Measurements from ENCODE around the gene ZNRF1. TPM values are rescaled to one million over a fixed set of nuclear protein-coding genes. Genes with fewer than 3 reads are reported as not detected.
"Not testable (repeated sequence)": the region's sequence is repeated elsewhere in the genome, so short reads cannot be mapped to it uniquely, and the experiment has no call there.

ZNRF1 gene
- total RNA-seq, 3 donors from 2014 or later: 29.9 to 42.7 (median 39.3) TPM

DNA sequence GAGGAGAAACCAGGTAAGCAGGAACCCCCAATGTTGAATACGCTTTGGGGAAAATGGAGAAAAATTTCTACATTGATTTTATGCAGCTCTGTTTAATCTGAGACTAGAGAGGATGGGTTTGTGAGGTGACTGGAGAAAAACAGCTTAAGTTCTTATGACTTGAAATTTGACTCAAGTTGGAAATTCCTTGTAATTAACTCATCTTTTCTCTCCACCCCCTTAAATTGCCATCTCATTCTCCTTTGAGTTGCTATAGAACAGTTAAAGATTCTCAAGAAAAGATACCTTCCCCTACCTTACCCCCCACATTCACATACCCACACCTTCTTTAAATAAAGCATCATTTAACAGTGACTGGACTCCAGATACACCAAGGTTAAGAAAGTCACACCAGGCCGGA lies 24.2 kb downstream of the ZNRF1 start:
- Histone ChIP-seq H3K36me3 (ENCODE audit: low read depth) (no peaks in the 10 kb centered on the region), H3K4me1 (ENCODE audit: low read depth) (no peaks in the 10 kb centered on the region), H3K4me3 (no peak overlapping the region), H3K9me3 (peaks cover 12% of the 10 kb centered on the region)
- DNase-seq: no peak
- ATAC-seq: no peak
- intact Hi-C loops (cut with DNase I, micrococcal nuclease): no loop called here
- TF ChIP-seq, protein P1, sequence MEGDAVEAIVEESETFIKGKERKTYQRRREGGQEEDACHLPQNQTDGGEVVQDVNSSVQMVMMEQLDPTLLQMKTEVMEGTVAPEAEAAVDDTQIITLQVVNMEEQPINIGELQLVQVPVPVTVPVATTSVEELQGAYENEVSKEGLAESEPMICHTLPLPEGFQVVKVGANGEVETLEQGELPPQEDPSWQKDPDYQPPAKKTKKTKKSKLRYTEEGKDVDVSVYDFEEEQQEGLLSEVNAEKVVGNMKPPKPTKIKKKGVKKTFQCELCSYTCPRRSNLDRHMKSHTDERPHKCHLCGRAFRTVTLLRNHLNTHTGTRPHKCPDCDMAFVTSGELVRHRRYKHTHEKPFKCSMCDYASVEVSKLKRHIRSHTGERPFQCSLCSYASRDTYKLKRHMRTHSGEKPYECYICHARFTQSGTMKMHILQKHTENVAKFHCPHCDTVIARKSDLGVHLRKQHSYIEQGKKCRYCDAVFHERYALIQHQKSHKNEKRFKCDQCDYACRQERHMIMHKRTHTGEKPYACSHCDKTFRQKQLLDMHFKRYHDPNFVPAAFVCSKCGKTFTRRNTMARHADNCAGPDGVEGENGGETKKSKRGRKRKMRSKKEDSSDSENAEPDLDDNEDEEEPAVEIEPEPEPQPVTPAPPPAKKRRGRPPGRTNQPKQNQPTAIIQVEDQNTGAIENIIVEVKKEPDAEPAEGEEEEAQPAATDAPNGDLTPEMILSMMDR (IDR thresholded peaks at IDR 0.05): no peak

DNA sequence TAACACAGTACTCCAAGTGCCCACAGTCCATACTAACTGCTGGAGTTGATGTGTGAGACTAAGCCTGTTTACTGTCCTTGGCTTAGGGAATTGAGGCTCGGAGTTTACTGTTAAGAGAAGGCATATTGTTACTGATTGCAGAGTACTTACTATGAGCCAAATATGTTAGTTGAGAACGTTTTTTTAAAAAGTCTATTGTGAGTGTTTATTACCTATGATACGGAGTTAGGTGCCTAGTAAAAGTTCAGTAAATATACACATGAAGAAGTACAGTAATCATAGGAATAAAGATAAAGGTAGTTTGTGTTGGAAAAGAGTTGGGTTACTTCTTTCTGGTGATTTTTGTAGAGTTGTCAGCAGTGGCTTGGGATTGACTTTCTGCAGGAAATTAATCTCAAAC lies 25.4 kb downstream of the ZNRF1 start:
- Histone ChIP-seq H3K36me3 (ENCODE audit: low read depth) (no peaks in the 10 kb centered on the region), H3K4me3 (no peak overlapping the region), H3K4me1 (ENCODE audit: low read depth) (no peaks in the 10 kb centered on the region), H3K9me3 (peaks cover 12% of the 10 kb centered on the region)
- intact Hi-C loops (cut with DNase I, micrococcal nuclease): no loop called here
- peak; percentile 66 for ATAC-seq
- TF ChIP-seq, protein P1 (IDR thresholded peaks at IDR 0.05): no peak
- DNase-seq: no peak

DNA sequence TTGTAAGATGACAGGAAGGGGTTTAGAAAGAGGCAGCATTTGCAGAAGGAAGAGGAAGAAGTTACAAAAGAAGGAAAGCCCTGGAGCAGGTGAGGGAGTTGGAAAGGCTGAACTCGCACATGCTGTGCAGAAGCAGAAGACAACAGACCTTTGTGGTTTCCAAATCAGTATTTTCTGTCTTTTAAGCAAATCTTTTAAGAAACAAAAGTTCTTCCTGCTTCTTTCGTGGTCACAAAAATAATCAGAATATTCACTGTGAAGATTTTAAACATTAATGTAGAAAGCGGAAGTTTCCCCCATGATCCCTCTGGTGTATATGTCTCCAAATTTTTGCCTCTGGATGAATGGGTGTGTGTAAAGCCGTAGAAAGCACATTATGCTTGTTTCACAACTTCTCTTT lies 25.8 kb downstream of the ZNRF1 start:
- H3K4me1 ChIP-seq (ENCODE audit: low read depth): no peaks in the 10 kb centered on the region
- no peaks in the 10 kb centered on the region for H3K36me3 ChIP-seq (ENCODE audit: low read depth)
- H3K4me3 ChIP-seq: no peak overlapping the region
- no peak for DNase-seq
- intact Hi-C loops (cut with DNase I, micrococcal nuclease): no loop called here
- peaks cover 12% of the 10 kb centered on the region for H3K9me3 ChIP-seq
- peak; percentile 49 for ATAC-seq
- TF ChIP-seq, protein P1 (IDR thresholded peaks at IDR 0.05): no peak

DNA sequence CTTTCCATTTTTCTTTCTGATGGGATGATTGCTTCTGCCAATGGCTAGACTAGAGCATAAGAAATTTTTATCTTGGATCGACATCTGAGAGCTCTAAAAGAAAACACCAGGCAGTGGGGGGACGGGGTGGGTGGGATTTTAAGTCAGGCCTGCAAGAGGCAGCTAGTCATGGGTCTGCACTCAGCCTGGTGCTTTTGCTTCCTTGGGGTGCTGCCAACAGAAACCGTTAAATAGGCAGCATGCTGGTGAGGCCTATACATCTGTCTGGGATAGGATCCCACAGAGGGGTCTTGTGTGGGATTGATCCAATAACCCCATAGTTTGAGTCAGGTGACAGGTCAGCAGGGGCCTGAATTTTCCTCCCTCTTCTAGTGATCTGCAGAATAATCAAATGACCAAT lies 26.9 kb downstream of the ZNRF1 start:
- ATAC-seq: no peak
- TF ChIP-seq, protein P1 (IDR thresholded peaks at IDR 0.05): no peak
- no peaks in the 10 kb centered on the region for H3K4me1 ChIP-seq (ENCODE audit: low read depth)
- peaks cover 10% of the 10 kb centered on the region for H3K9me3 ChIP-seq
- DNase-seq: no peak
- intact Hi-C loops (cut with DNase I, micrococcal nuclease): no loop called here
- H3K4me3 ChIP-seq: no peak overlapping the region
- H3K36me3 ChIP-seq (ENCODE audit: low read depth): no peaks in the 10 kb centered on the region

DNA sequence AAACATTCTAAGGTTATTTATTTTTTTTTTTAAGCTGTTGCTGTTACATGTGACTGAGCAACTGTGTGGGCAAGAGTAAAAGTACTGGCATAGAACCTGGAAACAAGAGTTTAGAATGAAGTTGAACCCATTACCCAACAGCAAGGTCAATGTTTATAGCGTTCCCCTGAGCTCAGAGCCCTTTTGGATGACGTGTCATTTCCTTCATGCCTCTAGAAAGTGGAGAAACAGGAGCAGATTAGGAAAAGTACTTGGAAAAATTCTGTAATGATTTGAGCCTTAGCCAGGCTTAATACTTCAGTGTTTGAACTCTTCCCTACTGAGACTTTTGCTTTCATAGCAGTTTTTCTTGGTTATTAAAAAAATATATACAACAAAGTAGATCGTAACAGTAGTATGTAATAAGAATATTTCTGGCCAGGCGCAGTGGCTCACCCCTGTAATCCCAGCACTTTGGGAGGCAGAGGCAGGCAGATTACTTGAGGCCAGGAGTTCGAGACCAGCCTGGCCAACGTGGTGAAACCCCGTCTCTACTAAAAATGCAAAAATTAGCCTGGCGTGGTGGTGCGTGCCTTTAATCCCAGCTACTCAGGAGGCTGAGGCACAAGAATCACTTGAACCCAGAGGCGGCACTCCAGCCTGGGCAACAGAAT lies 27.5 kb downstream of the ZNRF1 start:
- H3K4me3 ChIP-seq: not testable (repeated sequence)

DNA sequence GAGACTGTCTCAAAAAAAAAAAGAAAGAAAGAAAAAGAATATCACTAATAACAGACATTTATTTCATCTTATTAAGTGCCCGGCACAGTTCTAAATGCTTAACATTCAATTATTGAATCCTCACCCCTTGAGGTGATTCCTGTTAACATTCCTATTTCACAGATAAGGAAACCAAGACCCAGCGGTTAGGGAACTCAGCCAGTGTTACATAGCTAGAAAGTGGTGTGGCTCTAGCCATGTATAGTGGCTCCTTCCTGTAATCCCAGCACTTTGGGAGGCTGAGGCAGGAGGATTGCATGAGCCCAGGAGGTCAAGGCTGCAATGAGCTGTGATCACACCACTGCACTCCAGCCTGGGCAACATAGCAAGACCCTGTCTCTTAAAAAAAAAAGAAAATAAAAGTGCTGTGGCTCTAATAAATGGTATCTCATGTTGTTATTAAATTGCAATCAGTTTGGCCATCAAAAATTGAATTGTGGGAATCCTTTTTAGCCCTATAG lies 28.1 kb downstream of the ZNRF1 start:
- Histone ChIP-seq H3K9me3 (no peaks in the 10 kb centered on the region), H3K4me3 (no peak overlapping the region), H3K36me3 (ENCODE audit: low read depth) (no peaks in the 10 kb centered on the region), H3K4me1 (ENCODE audit: low read depth) (no peaks in the 10 kb centered on the region)
- TF ChIP-seq, protein P1 (IDR thresholded peaks at IDR 0.05): no peak
- ATAC-seq (no peak), DNase-seq (no peak)
- intact Hi-C loops (cut with DNase I, micrococcal nuclease): no loop called here

More for the DNA sequence above, 27.5 kb downstream of the ZNRF1 start:
- peak; percentile 53 for ATAC-seq
- DNase-seq; intact Hi-C loops (cut with DNase I, micrococcal nuclease); H3K36me3 ChIP-seq (ENCODE audit: low read depth); H3K9me3 ChIP-seq; H3K4me1 ChIP-seq (ENCODE audit: low read depth): not testable (repeated sequence)
